ENCODE data around the gene PHF12. TPM values are rescaled to one million over a fixed set of nuclear protein-coding genes. Genes with fewer than 3 reads are reported as not detected.
A peak's percentile ranks its signal among the peaks of the same experiment; 100 is the strongest.

PHF12 gene
- total and polyA plus RNA-seq, 2 experiments from 2014 or later = 19.7 to 41.0 TPM

DNA sequence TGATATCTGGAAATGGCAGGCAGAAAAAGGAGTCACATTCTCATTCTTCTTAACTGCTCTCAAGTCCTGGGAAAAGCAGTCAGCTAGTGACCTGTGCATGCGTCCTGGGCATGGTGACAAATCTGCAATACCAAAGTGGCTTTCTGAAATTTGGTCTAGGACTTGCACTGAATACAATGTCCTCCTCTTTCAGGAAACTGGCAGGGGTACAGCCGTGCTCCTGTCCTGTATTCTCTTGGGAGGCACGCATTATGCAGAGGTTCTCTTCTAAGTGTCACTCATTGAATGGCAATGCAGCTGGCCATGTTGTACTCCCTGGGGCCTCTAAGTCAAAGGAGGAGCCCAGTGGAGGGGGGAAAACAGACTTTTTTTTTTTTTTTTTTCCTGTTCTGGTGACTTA lies 10.6 kb downstream of the PHF12 start:
- H3K4me3 Mint-ChIP-seq = no peak overlapping the region
- DNase-seq (ENCODE audit: low spot score) (no peak), ATAC-seq (peak; percentile 23; the same call in 2 of the 3 replicates)
- no peak overlapping the region for H3K27ac Mint-ChIP-seq
- no peaks in the 10 kb centered on the region for H3K9me3 Mint-ChIP-seq
- Histone ChIP-seq H3K36me3 (ENCODE audit: insufficient read depth) (peaks cover 15% of the 10 kb centered on the region; the same call in 1 of the 2 replicates), H3K79me2 (replicated peaks; ENCODE audit: insufficient read depth) (peaks cover 100% of the 10 kb centered on the region), H3K9me2 (ENCODE audit: insufficient read depth) (no peaks in the 10 kb centered on the region), H3F3A (replicated peaks; ENCODE audit: low read depth) (peaks cover 16% of the 10 kb centered on the region), H3K4me3 (no peak overlapping the region), H3K27me3 (ENCODE audit: insufficient read depth) (no peaks in the 10 kb centered on the region), H3K4me2 (peak overlapping the region; percentile 4; the same call in 1 of the 2 replicates), H3K4me1 (ENCODE audit: insufficient read depth) (peaks cover 56% of the 10 kb centered on the region), H2AFZ (no peak overlapping the region), H3K27ac (ENCODE audit: low read depth) (no peak overlapping the region), H4K20me1 (replicated peaks; ENCODE audit: insufficient read depth) (peaks cover 78% of the 10 kb centered on the region)
- TF ChIP-seq CREB1 (CRISPR knock-in tag; IDR thresholded peaks at IDR 0.05; ENCODE audit: low read depth) = no peak
- TF ChIP-seq POLR2AphosphoS5 (IDR thresholded peaks at IDR 0.05; ENCODE audit: low read depth) = no peak
- no peak for TF ChIP-seq ZNF114 (CRISPR knock-in tag; IDR thresholded peaks at IDR 0.05)
- no peak for TF ChIP-seq EZH2 (IDR thresholded peaks at IDR 0.05; ENCODE audit: low read depth, unreplicated experiment)
- TF ChIP-seq NANOG (IDR thresholded peaks at IDR 0.05; ENCODE audit: borderline replicate concordance) = no peak
- no peak for TF ChIP-seq ZNF331 (CRISPR knock-in tag; IDR thresholded peaks at IDR 0.05; ENCODE audit: low read depth)
- TF ChIP-seq JUNB (IDR thresholded peaks at IDR 0.05; ENCODE audit: unreplicated experiment) = no peak
- TF ChIP-seq, protein P1, sequence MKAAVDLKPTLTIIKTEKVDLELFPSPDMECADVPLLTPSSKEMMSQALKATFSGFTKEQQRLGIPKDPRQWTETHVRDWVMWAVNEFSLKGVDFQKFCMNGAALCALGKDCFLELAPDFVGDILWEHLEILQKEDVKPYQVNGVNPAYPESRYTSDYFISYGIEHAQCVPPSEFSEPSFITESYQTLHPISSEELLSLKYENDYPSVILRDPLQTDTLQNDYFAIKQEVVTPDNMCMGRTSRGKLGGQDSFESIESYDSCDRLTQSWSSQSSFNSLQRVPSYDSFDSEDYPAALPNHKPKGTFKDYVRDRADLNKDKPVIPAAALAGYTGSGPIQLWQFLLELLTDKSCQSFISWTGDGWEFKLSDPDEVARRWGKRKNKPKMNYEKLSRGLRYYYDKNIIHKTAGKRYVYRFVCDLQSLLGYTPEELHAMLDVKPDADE (IDR thresholded peaks at IDR 0.05) = no peak
- TF ChIP-seq REST (IDR thresholded peaks at IDR 0.05; ENCODE audit: unreplicated experiment) = no peak
- no peak for TF ChIP-seq EZH2phosphoT487 (IDR thresholded peaks at IDR 0.05; ENCODE audit: unreplicated experiment)
- TF ChIP-seq ZNF462 (CRISPR knock-in tag; IDR thresholded peaks at IDR 0.05) = no peak
- no peak for TF ChIP-seq STAT1 (IDR thresholded peaks at IDR 0.05; ENCODE audit: unreplicated experiment)
- no peak for TF ChIP-seq CTCF (conservative IDR thresholded peaks at IDR 0.05; ENCODE audit: low read depth in 2 of 2)
- peaks cover 63% of the 10 kb centered on the region for H3K4me1 Mint-ChIP-seq
- no peaks in the 10 kb centered on the region for H3K27me3 Mint-ChIP-seq (ENCODE audit: insufficient read depth, low read depth, poor library complexity)
- peaks cover 32% of the 10 kb centered on the region for H3K36me3 Mint-ChIP-seq (ENCODE audit: low read depth)

Data from GM23338 (cell line).